Peyer's patch (tissue), 4 donors: ENCODE results near the gene SEC23B.

ENCODE experiments used
- CTCF ChIP-seq, 6 experiments: fragments of 450-650 bp in 4 of 6; fragments of 200-600 bp in 2 of 6; sonication (generic) in 1 of 6; IDR thresholded peaks; one replicate each; pipeline ENCODE4 v1.5.1; 2017 to 2019; ENCODE audit warnings: antibody characterized with exemption in 6 of 6, mild to moderate bottlenecking in 3 of 6, moderate library complexity in 1 of 6
- POLR2A ChIP-seq, 2 donors: fragments of 450-650 bp; IDR thresholded peaks; one replicate each; pipeline ENCODE4 v1.5.1; 2017; ENCODE audit warnings: antibody characterized with exemption in 2 of 2, mild to moderate bottlenecking in 2 of 2, moderate library complexity in 2 of 2

- TF ChIP-seq CTCF (IDR thresholded peaks at IDR 0.05) (no peak), POLR2A (IDR thresholded peaks at IDR 0.05) (peak; percentile 38 to 49)
Observed at GRCh38 chr20:18566892-18567738, 59.4 kb downstream of the SEC23B start, which contains the start of gene SMIM26.
